ENCODE measurements around the gene PATE4.

GRCh38 chr11:125790825-125791224, 42.3 kb upstream of the PATE4 start:
- TF ChIP-seq BHLHE40 (IDR thresholded peaks at IDR 0.05; ENCODE audit: borderline replicate concordance) (no peak), SP1 (IDR thresholded peaks at IDR 0.05) (no peak), PKNOX1 (IDR thresholded peaks at IDR 0.05) (no peak), SUZ12 (IDR thresholded peaks at IDR 0.05) (no peak), FOXA1 (IDR thresholded peaks at IDR 0.05) (no peak), TARDBP (IDR thresholded peaks at IDR 0.05) (no peak), CTBP1 (IDR thresholded peaks at IDR 0.05; ENCODE audit: borderline replicate concordance) (no peak), FOXM1 (IDR thresholded peaks at IDR 0.05; ENCODE audit: borderline replicate concordance) (no peak), NFRKB (IDR thresholded peaks at IDR 0.05) (no peak), FOXK2 (IDR thresholded peaks at IDR 0.05) (no peak), ZNF384 (IDR thresholded peaks at IDR 0.05) (no peak), L3MBTL2 (conservative IDR thresholded peaks at IDR 0.05) (no peak), ELF4 (IDR thresholded peaks at IDR 0.05) (no peak), ARNT (IDR thresholded peaks at IDR 0.05) (no peak)
